GM08714 (cell line): Measurements from ENCODE around the gene ZNF609.
"Not testable (repeated sequence)": the region's sequence is repeated elsewhere in the genome, so short reads cannot be mapped to it uniquely, and the experiment has no call there.

Experiments used
- H3K4me3 ChIP-seq: fragments of 200-500 bp; sonication (Bioruptor generic); 2 replicates; pipeline ENCODE4 v1.5.1; 2014; ENCODE audit warnings: mild to moderate bottlenecking, low read length, inconsistent platforms
- ZNF274 ChIP-seq: IDR thresholded peaks from 2 replicates; pipeline ENCODE4 v1.6.1; 2012; ENCODE audit warnings: mild to moderate bottlenecking, low read depth, low read length

ZNF609 gene

DNA sequence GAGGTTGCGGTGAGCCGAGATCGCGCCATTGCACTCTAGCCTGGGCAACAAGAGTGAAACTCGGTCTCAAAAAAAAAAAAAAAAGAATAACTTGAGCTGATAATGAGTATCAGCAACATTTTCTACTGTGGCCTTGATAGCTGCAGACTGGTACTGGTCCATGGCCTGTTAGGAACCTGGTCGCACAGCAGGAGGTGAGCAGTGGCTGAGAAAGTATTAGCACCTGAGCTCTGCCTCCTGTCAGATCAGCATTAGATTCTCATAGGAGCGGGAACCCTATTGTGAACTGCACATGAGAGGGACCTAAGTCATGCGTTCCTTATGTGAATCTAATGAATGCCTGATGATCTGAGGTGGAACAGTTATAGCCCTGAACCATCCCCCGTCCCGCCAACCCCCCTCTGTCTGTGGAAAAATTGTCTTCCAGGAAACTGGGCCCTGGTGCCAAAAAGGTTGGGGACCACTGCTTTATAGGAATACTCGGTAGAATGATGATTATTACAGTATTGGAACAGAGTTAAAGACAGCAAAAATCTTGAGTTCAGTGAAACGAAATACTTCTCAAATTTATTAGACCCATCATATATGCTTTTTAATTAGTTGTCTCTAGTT lies 126.0 kb downstream of the ZNF609 start:
- no peak overlapping the region for H3K4me3 ChIP-seq
- no peak for TF ChIP-seq ZNF274

DNA sequence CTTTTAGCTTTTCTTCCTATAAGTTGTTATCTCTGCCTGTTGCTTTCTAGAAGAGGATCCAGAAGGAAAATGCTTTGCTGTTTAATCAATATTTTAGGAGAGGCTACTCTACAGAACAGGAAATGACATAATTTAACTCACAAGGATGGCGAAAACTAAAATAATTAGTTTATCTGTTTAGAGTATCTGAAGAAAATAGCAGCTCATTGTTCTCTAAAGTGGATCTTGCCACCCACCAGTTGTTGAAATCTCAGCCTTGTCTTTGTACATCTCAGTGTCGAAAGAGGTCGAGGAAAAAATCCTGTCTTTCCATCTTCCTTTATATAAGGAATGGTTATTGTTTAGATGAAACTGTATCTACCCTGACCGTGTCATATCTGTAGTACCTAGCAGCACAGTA lies 126.6 kb downstream of the ZNF609 start:
- TF ChIP-seq ZNF274, result no peak

DNA sequence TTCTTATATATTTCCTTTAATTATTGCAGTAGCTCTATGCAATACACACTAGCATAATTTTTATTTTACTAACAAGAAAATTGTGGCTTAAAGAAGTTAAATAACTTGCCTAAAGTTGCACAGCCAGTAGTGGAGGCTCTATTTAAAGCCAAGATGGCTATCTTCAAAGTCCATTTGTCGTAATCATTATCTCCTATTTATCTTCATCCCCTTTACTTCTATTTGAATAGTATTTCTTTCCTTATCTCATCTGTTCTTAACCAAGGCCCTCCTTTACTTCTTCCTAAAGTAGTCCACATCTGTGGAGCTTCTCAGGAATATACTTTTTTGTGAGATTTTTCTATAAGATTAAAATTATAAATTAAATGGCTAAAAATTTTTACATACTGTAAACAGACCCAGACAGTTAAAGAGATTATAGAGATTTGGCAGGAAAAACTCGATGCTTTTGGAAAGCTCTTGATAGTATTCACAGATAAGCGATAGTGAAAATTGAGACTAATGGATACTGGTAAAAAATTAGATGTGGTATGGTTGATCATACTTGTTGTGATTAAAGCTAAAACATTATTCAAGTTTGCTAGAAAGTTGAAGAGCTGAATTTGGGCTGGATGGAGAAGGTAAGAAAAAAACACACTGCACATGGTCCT lies 129.2 kb downstream of the ZNF609 start:
- no peak for TF ChIP-seq ZNF274
- H3K4me3 ChIP-seq, result no peak overlapping the region

More for the DNA sequence above, 126.6 kb downstream of the ZNF609 start:
- no peak overlapping the region for H3K4me3 ChIP-seq

DNA sequence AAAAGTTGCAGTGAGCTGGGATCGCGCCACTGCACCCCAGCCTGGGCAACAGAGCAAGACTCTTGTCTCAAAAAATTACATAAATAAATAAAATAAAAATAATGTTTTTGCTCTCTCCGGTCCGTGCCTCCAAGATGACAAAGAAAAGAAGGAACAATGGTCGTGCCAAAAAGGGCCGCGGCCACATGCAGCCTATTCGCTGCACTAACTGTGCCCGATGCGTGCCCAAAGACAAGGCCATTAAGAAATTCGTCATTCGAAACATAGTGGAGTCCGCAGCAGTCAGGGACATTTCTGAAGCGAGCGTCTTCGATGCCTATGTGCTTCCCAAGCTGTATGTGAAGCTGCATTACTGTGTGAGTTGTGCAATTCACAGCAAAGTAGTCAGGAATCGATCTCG lies 132.5 kb downstream of the ZNF609 start:
- H3K4me3 ChIP-seq, result not testable (repeated sequence)

DNA sequence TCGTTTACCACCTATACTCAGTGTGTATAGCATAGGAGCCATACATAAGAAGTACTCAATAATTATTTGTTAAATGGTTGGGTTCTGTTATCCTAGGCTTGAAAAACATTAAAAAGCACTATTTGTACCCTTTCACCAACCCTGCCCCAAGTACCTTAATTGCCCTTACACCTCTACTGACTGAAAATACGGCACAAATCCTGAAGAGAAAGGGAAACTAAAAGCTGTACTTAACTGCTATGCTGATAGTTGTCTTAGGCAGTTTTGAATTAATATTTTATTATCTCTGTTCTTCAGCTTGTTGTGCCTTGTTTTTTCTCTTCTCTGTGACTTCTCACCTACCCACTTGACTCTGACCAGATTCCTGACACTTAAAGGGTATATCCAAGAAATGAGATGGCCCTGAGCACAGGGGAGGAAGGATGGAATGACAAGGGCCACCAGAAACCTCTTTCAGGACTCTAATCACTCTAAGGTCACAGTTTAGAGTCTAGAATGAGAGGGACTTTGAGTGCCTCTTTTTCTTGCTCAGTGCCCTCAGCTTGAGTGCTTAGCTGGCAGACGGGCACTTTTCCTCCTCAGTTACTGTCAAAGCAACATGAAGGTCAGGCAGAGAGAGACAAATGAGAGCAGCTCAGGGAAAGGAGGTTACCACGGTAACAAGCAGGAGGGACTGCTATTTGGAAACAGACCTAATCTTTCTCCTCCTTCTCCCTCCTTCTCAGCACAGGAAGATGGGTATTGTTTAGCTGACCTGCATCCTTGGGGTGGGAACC lies 136.5 kb downstream of the ZNF609 start:
- no peak for TF ChIP-seq ZNF274
- H3K4me3 ChIP-seq, result peak overlapping the region; percentile 65; the same call in 1 of the 2 replicates

DNA sequence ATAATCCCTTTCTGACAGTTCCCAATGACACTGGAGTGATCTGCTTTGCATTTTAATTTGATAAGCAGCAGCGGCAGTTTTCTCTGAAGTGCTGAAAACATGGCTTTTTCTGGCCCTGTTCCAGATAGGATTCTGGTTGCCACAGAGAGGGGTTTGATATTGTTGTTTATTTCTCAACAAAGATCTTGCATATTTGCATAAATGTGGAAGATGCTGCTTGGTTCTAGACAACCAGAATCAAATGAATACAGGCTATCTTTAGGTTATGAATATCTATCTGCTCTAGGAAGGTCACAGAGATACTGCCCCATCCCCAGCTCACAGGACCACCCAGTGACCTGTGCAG lies 137.1 kb downstream of the ZNF609 start:
- TF ChIP-seq ZNF274, result no peak
- H3K4me3 ChIP-seq, result peak overlapping the region; percentile 65; the same call in 1 of the 2 replicates

DNA sequence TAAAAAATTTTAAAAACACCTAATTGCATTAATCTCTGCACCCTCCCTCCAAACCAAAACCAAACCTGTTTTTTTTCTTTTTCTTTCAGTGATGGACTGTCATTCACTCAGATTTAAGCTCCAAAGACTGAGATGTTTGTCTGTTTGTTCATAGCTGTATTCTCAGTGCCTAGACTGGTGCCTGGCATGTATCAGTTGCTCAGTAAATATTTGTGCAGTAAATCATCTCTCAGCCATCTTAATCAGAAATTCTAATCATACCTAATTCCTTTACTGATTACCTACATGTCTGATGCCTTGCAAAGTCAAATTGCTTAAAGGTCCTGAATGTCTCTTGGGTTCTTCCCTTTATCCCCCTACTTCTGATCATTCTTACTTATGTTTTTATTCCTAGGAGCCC lies 138.8 kb downstream of the ZNF609 start:
- no peak for TF ChIP-seq ZNF274
- no peak overlapping the region for H3K4me3 ChIP-seq

DNA sequence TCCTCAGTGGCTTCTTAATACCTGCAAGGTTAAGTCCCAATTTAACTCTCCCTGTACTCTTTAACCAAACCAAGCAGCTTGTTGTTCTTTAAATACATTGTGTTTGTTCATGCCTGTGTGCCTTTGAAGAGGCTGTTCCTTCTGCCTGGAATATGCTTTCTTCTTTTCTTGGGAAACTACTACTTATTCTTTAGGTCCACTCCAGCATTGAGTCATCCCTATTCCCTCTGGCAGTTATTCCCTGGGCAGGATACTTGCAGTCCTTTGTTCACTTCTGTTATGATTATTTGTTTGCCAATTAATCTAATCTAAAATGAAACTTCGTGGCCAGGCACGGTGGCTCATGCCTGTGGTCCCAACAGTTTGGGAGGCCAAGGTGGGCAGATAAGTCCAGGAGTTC lies 139.3 kb downstream of the ZNF609 start:
- TF ChIP-seq ZNF274, result no peak
- H3K4me3 ChIP-seq, result no peak overlapping the region

DNA sequence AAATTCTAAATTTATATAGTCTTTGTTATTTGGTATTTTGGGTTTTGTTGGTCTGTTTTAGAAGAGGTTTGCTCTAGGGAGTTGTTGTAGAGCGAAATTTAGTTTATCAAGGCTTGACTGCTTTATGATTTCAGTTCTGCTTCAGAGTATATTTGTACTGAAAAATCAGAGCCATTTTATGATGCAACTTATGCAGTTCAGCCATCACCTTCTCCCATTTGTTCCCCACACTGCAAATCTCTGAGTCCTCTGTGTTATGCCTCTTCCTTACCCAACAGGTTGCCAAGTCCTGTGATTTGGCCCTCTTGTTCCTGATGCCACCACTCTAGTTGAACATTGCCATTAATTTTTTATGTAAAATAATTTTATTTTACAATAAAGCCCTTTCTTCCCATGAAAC lies 140.4 kb downstream of the ZNF609 start:
- no peak for TF ChIP-seq ZNF274
- H3K4me3 ChIP-seq, result no peak overlapping the region

DNA sequence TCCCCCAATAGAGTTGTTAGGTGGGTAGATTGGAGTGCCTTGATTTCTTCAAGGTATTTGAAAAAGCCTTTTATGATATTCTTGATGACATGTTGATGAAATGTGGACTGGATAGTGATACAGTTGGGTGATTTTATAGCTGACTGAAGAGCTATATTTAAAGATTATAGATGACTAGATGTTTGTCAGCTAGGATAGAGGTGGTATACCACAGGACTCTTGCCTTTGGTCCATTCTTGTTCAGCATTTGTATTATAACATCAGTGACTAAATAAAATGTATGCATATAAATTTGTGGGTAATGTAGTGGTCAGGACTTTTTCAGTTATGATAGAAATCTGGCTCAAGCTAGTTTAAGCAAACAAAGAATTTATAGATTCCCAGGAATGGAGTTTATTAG lies 143.9 kb downstream of the ZNF609 start:
- H3K4me3 ChIP-seq, result no peak overlapping the region
- no peak for TF ChIP-seq ZNF274

DNA sequence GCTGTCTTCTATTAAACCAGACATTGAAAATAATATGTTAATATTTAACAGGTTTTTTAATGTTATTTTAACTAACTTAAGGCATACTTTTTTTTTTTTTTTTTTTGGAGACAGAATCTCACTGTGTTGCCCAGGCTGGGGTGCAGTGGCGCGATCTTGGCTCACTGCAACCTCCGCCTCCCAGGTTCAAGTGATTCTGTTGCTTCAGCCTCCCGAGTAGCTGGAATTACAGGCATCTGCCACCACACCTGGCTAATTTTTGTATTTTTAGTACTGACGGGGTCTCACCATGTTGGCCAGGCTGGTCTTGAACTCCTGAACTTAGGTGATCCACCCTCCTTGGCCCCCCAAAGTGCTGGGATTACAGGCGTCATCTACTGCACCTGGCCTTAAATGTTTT lies 147.0 kb downstream of the ZNF609 start:
- H3K4me3 ChIP-seq, result not testable (repeated sequence)

DNA sequence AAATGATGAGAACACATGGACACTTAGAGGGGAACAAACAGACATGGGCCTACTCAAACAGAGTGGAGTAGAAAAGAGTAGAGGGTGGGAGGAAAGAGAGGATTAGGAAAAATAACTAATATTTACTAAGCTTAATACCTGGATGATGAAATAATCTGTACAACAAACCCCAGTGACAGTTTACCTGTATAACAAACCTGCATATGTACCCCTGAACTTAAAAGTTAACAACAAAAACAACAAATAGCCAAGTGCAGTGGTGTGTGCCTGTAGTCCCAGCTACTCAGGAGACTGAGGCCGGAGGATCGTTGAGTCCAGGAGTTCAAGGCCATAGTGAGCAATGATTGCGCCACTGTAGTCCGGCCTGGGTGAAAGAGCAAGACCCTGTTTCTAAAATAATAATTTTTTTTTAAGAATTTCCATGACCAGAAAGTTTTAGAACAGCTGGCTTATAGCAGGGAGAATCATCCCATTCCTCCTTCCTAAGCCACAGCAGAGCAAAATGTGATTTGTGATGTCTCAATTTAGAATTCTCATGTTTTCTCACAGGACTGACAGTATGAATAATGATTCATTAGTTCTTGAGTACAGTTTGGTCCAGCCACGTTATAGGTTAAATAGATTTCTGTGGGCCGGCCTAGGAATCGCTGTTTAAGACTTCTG lies 150.0 kb downstream of the ZNF609 start:
- no peak overlapping the region for H3K4me3 ChIP-seq
- no peak for TF ChIP-seq ZNF274

DNA sequence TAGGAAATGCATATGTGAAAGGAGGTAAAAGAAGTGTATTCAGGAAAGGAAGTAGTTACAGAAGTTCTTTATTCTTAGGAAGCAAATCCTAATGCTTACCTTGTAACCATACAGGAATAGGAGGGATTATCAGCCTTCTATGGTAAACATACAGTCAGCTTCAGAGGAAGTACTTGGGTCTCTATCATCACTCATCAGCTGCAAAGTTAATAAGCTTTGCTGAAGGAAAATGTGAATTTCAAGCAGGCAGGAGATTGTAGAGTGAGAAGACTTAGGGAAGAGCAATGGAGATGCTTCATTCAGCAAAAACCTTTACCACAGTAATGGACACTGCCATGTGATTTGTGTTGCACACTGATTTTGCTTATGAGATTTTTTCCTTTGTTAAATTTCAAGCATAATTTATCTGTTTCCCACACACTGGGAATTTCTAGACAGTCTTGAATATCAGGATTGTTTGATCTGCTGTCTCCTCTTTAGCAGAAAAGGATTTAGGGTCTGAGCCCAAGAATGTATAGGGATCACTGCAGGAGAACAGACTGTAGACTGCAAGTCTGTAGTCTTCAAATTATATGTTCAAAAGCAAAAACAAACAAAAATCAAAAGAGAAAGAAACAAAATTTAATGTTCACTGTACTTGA lies 150.8 kb downstream of the ZNF609 start:
- no peak for TF ChIP-seq ZNF274
- H3K4me3 ChIP-seq, result no peak overlapping the region

DNA sequence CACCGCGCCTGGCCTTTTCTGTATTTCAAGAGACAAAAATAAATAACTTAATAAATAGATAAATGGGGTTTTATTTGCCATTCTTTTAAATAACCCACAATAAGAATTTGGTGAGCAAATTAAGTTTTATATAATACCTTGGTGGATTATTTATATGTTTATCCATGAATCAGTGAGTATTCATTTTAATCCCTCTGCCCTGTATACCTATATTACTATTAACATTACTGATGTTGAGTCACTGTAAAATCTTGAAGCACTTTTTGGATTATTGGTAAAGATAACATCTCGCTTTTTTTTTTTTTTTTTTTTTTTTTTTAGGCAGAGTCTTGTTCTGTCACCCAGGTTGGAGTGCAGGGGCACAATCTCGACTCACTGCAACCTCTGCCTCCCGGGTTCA lies 154.1 kb downstream of the ZNF609 start:
- H3K4me3 ChIP-seq, result no peak overlapping the region
- no peak for TF ChIP-seq ZNF274
